ENCODE measurements around the gene EML4.
"Not testable (repeated sequence)": the region's sequence is repeated elsewhere in the genome, so short reads cannot be mapped to it uniquely, and the experiment has no call there.

The EML4 gene

GRCh38 chr2:42173467-42173866, 4.3 kb downstream of the EML4 start:
- not testable (repeated sequence) for DNase-seq

- no peak for DNase-seq
These were observed 8.0 kb downstream of the EML4 start for GRCh38 chr2:42176992-42177738.

GRCh38 chr2:42178335-42178734, 9.2 kb downstream of the EML4 start:
- DNase-seq: no peak

- no peak for DNase-seq
These were observed 11.1 kb downstream of the EML4 start for GRCh38 chr2:42180300-42180699.

- no peak for DNase-seq
These were observed 13.6 kb downstream of the EML4 start for GRCh38 chr2:42182654-42183308.

GRCh38 chr2:42183775-42184174, 14.6 kb downstream of the EML4 start:
- no peak for DNase-seq

GRCh38 chr2:42184346-42184745, 15.2 kb downstream of the EML4 start:
- no peak for DNase-seq

GRCh38 chr2:42185220-42185921, 16.2 kb downstream of the EML4 start:
- DNase-seq: no peak

- DNase-seq: no peak
These were observed 17.2 kb downstream of the EML4 start for GRCh38 chr2:42186366-42186765.

GRCh38 chr2:42186945-42187632, 17.9 kb downstream of the EML4 start:
- no peak for DNase-seq

GRCh38 chr2:42187886-42188285, 18.7 kb downstream of the EML4 start:
- no peak for DNase-seq

- DNase-seq: no peak
These were observed 20.0 kb downstream of the EML4 start for GRCh38 chr2:42189235-42189566.

GRCh38 chr2:42190191-42190590, 21.0 kb downstream of the EML4 start:
- no peak for DNase-seq

- DNase-seq: no peak
These were observed 22.3 kb downstream of the EML4 start for GRCh38 chr2:42191285-42192009.

GRCh38 chr2:42192010-42192373, 22.8 kb downstream of the EML4 start:
- DNase-seq: no peak

- DNase-seq: no peak
These were observed 23.8 kb downstream of the EML4 start for GRCh38 chr2:42192652-42193566.

- DNase-seq: no peak
These were observed 24.6 kb downstream of the EML4 start for GRCh38 chr2:42193722-42194187.

GRCh38 chr2:42194428-42194827, 25.3 kb downstream of the EML4 start:
- no peak for DNase-seq

GRCh38 chr2:42195559-42195958, 26.4 kb downstream of the EML4 start:
- DNase-seq: no peak

- no peak for DNase-seq
These were observed 26.9 kb downstream of the EML4 start for GRCh38 chr2:42196070-42196402.

GRCh38 chr2:42196403-42197267, 27.5 kb downstream of the EML4 start:
- DNase-seq: peak; percentile 4
